SKM-1 (cell line): ENCODE measurements around the gene APOBR.
"Not testable (repeated sequence)": the region's sequence is repeated elsewhere in the genome, so short reads cannot be mapped to it uniquely, and the experiment has no call there.

Experiments
- DNase-seq: peaks from one replicate; lab custom pipeline; 2025; ENCODE audit not compliant: unreplicated experiment; lab: John Stamatoyannopoulos, UW

The APOBR gene, protein sequence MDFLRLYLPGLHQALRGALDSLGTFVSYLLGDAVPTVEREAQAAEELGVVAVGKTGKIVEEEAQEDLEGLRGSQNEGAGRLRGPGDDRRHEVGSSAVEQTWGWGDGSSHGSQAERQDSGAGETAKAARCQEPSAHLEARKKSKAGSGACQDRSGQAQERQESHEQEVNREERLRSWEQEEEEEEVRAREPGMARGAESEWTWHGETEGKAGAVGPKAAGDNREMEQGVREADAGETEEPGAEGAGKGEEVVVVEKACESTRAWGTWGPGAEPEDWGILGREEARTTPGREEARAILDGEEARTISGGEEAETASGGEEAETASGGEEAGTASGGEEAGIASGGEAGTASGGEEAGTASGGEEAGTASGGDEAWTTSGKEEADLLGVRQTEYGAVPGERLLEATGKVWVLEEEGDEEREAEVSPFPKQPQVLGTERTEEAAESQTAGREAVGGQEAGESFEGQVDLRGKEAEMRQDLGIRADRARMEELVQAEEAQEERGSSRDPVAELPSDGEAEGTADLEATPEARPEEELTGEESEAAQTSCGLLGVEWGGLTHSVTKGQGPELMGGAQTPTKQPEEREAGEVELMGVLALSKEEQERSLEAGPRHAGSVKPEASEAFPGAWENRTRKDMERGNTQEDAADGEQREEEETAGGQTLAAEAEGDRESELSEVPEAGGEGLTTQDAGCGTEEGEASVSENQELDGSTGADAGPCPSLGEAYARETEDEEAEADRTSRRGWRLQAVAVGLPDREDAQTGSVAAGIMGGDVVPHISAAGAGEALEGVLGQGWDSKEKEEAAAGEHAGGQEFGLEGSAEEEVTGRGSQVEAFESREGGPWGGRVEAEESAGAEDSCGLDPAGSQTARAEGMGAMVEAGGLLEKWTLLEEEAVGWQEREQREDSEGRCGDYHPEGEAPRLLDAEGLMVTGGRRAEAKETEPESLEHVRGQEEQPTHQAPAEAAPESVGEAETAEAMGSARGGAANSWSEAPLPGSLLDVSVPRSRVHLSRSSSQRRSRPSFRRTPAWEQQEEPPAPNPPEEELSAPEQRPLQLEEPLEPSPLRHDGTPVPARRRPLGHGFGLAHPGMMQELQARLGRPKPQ

DNA sequence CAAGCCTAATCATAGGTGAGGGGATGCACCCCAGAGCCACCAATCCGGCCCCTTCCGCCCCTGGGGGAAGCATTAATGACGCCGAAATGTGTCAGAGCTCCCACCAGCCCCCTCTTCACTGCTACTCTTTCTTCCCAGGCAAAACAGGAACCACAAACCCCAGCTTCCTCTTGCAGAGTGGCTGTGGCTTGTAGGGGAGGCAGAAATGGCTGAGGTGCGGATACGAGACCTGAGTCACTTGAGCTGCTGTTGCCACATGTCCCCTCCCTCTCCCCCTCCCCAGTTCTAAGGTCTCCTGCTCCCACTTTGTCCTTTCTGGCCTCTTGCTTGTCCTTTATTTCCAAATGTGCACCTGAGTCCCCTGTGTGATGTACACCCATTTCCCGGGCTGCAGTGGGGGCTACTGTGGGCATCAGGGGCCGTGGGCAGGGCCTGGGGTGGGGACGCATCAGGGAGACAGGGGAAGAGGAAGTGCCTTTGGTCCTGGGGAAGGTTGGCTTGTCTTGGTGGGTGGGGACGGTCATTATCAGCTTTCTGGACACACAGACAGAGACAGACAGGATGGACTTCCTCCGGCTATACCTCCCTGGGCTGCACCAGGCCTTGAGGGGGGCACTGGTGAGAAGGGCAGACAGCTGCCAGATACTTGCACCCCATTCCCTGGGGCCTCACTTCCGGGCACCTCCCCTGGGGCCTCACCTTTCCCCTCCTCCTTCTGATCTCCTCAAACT is at the start of gene APOBR:
Gene APOBR (plus strand): TSS at position 523 of the 731 bp plus-strand sequence. CDS start 39 bp downstream, at position 562.
- DNase-seq = peak; percentile 98

DNA sequence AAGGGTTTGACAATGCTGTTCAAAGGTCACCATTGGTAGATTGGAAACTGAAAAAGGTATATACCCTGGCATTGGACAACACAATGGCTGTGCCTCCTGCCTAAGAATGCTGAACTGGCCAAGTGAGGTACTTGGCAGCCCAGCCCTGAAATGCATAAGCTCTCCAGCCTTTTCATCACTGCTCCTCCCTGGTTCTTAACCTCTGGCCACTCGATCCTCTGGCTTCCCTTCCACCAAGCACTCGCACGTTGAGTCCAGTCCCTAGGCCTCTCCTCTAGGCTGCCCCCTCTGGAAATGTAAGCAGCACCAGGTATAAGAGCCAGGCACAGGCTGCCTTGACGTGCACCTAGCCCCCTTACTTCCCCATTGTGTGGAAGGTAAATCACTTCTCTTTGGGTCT is 48.1 kb upstream of the APOBR start:
- not testable (repeated sequence) for DNase-seq

DNA sequence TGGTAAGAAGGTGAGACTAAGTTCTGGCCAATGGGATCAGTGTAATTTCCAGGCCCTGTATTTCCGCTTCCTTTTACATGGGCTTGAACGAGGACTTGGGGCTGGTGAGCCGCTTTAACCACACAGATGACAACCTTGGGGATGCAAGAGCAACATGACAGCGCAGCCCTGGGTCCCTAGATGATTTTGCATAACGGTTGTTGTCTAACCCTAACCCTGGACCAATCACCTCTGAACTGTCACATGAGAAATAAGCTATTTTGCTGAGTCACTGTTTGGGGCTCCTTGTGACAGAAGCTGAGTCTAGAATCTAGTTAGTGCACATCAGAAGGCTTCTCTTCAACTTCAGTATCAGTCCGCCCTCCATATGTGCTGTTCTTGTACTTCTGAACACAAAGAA is 47.4 kb upstream of the APOBR start:
- not testable (repeated sequence) for DNase-seq

DNA sequence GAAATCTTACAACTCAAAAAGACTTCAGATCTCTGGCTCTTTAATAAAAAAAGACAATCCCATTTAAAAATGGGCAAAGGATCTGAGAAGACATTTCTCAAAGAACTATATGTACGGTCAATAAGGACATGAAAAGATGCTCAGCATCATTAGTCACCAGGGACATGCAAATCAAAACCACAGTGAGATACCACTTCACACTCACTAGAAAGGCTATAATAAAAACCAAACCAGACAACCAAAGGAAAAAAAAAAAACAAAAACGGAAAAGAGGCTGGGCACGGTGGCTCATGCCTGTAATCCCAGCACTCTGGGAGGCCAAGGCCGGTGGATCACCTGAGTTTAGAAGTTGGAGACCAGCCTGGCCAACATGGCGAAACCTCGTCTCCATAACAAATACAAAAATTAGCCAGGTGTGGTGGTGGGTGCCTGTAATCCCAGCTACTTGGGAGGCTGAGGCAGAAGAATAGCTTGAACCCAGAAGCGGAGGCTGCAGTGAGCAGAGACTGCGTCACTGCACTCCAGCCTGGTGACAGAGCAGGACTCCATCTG is 20.7 kb upstream of the APOBR start:
- DNase-seq = no peak

DNA sequence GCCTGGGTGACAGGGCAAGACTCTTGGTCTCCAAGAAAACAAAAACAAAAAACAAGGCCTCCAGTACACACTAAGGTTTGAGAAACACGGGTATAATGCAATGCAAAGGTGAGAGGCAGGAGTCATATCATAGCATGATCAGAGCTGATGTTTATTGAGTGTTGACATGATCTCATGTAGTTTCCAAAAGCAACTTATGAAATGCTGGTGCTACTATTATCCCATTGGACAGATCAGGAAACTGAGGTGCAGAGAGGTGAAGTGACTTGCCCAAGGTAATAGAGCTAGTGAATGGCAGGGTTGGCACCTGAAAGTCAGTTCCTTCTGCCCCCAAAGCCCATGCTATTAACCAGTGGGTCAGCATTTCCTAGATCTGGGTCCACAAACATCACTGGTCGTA is 19.2 kb upstream of the APOBR start:
- DNase-seq = no peak

DNA sequence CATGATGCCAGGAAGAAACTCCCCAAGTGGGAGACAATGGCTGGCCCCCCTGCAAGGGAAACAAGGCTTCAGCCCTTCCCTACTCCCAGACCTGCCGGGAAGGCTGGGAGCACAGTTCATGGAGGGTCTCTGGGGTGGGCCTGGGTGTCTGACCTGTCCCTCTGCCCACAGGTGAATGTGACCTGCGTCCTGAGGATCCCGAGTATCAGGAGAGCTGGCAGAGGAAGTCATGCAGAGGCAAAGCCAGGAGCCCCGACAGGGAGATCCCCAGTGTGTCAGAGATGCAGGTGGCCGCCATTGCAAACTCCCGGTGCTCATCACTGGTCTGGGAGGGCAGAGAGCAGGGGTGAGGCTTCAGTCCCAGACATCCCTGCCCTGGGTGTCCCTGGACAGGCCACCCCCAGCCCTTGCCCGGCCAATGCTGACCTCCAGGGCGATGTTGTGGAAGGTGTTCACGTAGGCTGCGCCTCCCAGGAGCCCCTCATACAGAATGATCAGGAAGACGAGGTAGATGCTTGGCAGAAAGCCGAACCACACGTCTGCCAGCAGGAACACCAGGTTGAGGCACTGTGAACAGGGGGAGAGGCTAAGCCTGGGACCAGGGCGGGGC is 17.0 kb upstream of the APOBR start:
- no peak for DNase-seq

DNA sequence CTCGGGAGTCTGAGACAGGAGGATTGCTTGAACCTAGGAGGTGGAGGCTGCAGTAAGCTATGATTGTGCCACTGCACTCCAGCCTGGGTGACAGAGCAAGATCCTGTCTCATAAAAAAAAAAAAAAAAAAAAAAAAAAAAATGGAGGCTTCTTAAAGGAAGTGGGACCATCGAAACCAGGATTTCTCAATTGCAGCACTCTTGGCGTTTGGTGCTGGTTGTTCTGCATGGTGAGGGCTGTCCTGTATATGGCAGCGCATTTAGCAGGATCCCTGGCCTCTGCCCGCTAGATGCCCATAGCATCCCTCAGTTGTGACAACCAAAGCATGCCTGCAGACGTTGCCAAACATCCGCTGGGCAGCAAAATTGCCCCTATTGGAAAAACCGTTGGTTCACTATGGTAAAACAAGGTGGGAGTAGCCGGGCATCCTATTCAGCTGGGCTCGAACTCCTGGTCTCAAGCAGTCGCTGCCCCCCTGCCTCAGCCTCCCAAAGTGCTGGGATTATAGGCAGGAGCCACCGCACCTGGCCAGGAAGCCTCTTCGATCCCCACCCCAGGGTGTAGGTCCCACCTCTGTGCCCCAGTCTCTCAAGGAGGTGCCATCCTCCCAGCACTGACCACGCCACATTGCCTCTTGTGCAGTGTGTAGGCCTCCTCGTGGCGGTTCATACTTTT is 15.8 kb upstream of the APOBR start:
- DNase-seq = no peak

DNA sequence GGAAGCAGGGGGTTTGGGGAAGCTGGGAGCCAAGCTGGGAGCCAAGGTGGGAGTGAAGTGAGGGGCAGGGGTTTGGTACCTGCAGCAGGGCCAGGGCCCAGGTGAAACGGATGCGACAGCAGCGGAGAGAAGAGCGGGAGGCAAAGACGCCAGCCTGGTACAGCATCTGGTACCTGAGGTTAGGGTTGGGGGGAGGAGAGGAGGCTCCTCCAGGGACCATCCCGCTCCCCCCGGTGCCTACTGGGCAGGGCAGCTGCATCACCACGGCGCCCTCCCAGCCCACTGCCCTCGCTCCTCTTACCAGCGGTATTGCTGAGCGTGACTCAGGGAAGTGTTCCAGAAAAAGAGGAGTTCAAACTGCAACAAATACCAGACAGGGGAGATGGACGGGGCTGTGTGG is 12.4 kb upstream of the APOBR start:
- no peak for DNase-seq

DNA sequence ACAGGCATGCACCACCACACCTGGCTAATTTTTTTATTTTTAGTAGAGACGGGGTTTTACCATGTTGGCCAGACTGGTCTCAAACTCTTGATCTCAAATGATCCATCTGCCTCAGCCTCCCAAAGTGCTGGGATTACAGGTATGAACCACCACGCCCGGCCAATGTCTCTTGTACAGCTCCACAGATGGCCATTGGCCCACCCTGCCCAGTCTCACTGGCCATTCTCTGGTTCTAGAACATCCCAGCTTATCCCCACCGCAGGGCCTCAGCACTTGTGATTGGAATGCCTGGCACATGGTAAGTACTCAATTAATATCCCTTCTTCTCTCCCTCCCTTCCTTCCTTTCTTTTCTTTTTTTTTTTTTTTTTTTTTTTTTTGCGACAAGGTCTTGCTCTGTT is 11.1 kb upstream of the APOBR start:
- DNase-seq = not testable (repeated sequence)

DNA sequence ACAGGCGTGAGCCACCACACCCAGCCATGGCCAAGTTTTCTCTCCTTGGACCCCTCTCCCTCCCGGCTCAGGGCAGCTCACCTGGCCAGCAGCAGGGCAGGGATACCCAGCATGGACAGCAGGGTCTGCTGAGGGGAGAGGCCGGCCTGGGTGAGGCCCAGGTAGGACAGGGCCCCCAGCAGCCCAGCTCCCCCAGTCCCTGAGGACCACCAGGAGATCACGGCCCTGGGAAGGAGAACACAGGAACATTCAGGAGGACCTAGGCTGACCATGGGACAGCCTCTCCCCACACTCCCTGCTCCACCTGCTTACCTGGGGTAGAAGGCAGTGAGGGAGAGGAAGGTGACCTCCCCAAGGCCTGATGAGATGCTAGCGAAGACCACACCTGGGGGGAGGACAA is 8.2 kb upstream of the APOBR start:
- DNase-seq = no peak

DNA sequence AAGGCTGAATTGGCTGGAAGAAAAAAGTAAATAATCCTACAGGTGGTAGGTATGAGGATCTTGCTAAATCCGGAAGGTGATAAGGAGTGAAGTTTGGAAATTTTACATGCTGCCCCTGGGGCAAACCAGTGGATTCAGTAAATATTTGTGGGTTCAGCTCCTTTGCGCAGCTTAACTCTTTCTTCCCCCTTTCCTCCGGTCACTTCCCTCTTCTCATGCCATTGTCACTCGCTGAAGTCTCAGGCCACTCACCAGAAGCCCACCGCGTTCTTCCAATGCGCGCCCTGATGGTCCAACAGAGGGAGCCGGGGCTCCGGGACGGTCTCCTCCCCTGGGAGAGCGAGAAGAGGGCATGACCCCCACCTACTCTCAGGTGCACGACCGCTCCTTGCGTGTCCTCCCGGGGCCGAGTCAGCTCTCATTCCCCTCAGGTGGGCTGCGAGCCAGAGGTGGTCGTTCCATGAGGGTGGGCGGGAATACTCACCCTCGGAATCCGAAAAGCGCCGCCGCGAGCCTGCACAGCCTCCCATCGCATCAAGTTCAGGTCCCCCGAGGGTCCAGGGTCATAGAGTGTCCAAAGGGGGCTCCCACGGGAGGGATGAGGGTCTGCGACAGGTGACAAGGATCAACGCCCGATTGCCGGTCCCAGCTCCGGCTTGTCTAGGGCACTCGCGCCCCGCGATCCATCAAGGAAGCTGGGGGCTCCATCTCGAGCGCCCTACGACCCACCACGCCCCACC is 3.0 kb upstream of the APOBR start:
- peak; percentile 78 for DNase-seq

DNA sequence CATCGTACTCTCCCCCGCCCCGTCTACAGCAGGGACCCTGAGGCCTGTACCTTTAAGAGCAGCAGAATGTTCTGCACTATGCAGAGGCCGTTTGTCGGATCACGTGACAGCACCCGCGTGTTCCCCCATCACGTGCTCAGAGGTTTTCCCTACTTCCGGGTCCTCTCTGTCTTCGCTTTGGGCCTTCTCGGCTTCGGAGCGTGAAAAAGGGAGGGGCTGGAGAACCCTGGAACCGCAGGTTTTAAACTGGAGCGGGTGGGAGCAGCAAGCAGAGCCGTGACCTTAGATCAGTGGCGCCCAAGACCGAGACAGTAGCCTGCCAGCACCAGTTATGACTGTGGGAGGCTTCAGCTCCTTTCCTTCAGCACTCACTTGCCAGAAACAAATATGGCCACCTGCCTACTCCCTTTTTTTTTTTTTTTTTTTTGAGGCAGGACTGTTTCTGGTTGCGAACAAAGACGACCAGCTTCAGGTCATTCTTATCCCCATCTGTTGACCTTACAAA is 2.4 kb upstream of the APOBR start, which contains the start of gene CLN3:
Gene CLN3 (minus strand): TSS at position 105 of the 505 bp plus-strand sequence. CDS start 315 bp downstream, outside the sequence.
- DNase-seq = peak; percentile 86

DNA sequence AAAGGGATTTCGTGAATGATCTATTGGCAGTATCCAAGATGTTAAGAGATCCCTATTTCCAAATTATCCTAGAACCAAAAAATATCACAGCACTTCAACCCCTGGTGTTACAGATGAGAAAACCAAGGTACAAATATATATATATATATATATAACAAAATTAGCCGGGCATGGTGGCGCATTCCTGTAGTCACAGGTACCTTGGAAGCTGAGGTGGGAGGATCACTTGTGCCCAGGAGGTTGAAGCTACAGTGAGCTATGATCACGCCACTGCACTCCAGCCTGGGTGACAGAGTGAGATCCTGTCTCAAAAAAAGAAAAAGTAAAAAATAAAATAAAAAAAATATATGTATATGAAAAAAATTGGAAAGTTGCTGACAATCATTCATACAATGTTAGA is 1.9 kb upstream of the APOBR start:
- no peak for DNase-seq

DNA sequence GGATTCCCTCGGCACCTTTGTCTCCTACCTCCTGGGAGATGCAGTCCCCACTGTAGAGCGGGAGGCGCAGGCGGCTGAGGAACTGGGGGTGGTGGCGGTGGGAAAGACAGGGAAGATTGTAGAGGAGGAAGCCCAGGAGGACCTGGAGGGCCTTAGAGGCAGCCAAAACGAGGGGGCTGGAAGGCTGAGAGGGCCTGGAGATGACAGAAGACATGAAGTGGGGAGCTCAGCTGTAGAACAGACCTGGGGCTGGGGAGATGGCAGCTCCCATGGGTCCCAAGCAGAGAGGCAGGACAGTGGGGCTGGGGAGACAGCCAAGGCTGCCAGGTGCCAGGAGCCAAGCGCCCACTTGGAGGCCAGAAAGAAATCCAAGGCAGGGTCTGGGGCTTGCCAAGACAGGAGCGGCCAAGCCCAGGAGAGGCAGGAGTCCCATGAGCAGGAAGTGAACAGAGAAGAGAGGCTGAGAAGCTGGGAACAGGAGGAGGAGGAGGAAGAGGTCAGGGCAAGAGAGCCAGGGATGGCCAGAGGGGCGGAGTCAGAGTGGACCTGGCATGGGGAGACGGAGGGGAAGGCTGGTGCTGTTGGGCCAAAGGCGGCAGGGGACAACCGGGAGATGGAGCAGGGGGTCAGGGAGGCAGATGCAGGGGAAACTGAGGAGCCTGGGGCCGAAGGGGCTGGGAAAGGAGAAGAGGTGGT is 803 bp downstream of the APOBR start:
- DNase-seq = peak; percentile 31

DNA sequence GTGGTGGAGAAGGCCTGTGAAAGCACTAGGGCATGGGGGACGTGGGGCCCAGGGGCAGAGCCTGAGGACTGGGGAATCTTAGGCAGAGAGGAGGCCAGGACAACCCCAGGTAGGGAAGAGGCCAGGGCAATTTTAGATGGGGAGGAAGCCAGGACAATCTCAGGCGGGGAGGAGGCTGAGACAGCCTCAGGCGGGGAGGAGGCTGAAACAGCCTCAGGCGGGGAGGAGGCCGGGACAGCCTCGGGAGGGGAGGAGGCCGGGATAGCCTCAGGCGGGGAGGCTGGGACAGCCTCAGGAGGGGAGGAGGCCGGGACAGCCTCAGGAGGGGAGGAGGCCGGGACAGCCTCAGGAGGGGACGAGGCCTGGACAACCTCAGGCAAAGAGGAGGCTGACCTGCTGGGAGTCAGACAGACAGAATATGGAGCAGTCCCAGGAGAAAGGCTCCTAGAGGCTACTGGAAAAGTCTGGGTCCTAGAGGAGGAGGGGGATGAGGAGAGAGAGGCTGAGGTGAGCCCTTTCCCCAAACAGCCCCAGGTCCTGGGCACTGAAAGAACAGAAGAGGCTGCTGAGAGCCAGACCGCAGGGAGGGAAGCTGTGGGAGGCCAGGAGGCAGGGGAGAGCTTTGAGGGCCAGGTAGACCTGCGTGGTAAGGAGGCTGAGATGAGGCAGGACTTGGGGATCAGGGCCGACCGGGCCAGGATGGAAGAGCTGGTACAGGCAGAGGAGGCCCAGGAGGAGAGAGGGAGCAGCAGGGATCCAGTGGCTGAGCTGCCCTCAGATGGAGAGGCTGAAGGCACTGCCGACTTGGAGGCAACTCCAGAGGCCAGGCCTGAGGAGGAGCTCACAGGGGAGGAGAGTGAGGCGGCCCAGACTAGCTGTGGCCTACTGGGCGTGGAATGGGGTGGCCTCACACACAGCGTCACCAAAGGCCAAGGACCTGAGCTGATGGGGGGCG is 1.6 kb downstream of the APOBR start:
- no peak for DNase-seq

DNA sequence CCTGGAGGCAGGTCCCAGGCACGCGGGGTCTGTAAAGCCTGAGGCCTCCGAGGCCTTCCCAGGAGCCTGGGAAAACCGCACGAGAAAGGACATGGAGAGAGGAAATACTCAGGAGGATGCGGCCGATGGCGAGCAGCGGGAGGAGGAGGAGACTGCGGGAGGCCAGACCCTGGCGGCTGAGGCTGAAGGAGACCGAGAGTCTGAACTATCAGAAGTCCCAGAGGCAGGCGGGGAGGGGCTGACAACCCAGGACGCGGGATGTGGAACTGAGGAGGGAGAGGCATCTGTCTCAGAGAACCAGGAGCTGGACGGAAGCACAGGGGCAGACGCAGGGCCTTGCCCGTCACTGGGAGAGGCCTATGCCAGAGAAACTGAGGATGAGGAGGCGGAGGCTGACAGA is 2.4 kb downstream of the APOBR start:
- DNase-seq = no peak

DNA sequence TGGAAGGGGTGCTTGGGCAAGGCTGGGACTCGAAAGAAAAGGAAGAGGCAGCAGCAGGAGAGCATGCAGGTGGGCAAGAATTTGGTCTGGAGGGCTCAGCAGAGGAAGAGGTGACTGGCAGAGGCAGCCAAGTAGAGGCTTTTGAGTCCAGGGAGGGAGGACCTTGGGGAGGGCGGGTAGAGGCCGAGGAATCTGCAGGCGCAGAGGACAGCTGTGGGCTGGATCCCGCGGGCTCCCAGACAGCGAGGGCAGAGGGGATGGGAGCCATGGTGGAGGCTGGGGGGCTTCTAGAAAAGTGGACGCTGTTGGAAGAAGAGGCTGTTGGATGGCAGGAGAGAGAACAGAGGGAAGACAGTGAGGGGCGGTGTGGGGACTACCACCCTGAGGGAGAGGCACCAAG is 2.9 kb downstream of the APOBR start:
- DNase-seq = no peak
